ENCODE results near the gene GPSM1.

DNA sequence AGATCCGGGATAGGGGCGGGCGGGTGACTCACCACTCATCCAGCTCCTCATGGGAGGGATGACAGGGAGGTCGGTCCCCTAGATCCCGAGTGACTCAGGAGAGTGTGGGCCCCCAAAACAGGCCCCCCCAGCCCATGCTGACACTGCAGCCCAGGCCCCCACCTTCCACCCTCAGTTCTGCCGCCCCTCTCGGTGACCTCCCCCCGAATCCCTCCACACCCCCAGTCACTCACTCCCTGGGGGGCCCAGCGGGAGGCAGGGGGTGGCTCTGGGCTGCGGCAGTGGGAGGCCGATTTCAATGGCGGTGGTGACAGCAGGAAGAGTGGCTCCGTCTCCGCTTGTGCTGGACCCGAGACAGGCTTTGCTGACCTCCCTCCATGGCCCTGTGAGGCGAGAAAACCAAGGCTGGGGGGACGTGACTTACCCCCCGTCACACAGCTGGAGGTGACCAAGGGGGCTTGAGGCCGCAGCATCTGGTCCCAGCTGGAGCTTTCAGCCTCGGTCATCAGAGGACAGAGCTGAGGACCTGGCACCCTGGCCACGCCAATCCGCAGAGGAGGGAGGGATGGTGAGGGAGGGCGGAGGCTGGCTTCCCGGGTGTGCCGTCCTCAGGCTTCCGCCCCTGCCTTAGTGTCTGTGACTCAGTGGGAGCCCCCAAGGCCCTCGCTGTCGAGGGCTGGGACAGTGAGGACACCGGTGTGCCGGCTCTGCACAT, 9.0 kb downstream of the GPSM1 start:
- TF ChIP-seq, protein P1, sequence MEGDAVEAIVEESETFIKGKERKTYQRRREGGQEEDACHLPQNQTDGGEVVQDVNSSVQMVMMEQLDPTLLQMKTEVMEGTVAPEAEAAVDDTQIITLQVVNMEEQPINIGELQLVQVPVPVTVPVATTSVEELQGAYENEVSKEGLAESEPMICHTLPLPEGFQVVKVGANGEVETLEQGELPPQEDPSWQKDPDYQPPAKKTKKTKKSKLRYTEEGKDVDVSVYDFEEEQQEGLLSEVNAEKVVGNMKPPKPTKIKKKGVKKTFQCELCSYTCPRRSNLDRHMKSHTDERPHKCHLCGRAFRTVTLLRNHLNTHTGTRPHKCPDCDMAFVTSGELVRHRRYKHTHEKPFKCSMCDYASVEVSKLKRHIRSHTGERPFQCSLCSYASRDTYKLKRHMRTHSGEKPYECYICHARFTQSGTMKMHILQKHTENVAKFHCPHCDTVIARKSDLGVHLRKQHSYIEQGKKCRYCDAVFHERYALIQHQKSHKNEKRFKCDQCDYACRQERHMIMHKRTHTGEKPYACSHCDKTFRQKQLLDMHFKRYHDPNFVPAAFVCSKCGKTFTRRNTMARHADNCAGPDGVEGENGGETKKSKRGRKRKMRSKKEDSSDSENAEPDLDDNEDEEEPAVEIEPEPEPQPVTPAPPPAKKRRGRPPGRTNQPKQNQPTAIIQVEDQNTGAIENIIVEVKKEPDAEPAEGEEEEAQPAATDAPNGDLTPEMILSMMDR (conservative IDR thresholded peaks at IDR 0.05; ENCODE audit: low read length): no peak
- no peak for TF ChIP-seq EZH2phosphoT487 (IDR thresholded peaks at IDR 0.05; ENCODE audit: borderline replicate concordance)
